Hematopoietic multipotent progenitor cell treated with erythropoietin and hydrocortisone succinate and interleukin-3 and kit ligand, for 4 days (in vitro differentiated cells): ENCODE measurements around the gene SMIM41.

Experiments used
- DNase-seq: peaks from one replicate; pipeline ENCODE4 v3.0.0-alpha.2; 2015

The SMIM41 gene

DNA sequence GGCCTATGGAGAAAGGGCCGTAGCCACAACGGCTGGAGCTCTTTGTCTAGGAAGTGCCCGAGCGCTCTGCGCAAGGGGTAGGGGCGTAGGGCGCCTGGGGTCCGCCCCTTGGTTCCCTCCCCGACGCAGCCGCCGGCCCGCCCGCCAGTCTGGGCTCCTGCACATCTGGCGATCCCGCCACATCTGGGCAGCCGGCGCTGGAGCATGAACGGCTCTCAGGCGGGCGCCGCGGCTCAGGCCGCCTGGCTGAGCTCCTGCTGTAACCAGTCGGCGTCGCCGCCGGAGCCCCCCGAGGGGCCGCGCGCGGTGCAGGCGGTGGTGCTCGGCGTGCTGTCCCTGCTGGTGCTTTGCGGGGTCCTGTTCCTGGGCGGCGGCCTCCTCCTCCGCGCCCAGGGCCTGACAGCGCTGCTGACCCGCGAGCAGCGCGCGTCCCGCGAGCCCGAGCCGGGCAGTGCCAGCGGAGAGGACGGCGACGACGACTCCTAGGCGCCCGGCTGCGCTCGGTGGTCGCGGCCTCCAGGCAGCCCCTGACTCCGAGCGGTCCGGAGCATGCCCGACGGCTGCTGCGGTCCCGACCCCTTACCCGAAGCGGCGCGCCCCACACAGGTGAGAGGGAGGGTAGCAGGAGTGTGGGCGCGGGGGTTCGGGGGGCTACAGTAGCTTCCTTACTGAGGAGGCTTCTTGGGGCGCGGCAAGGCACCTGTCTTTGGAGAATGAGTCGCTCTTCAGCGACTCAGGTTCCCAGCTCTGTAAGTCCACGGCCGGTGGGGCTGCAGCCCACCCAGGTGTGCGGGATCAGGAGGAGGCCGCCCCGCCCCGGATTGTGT is at the start of gene SMIM41:
SMIM41 (plus strand) TSS at position 129 of the 827 bp plus-strand sequence; CDS start at position 205, 76 bp downstream.
- no peak for DNase-seq

DNA sequence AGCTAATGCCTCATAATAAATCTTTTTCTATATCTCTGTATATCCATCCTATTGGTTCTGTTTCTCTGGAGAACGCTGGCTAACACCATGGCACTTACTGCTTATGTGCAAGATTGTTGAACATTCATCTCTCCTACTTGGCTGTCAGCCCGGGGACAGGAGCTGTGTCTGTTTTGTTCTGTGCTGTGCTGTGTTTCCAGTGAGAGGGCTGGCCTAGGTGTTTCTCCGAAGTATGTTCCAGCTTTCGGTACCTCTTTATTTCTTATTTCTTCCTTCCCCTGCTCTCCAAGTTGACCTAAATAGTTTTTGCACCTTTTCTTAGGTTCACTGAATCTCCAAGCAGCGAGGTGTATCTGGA is 47.1 kb upstream of the SMIM41 start:
- DNase-seq, result no peak

DNA sequence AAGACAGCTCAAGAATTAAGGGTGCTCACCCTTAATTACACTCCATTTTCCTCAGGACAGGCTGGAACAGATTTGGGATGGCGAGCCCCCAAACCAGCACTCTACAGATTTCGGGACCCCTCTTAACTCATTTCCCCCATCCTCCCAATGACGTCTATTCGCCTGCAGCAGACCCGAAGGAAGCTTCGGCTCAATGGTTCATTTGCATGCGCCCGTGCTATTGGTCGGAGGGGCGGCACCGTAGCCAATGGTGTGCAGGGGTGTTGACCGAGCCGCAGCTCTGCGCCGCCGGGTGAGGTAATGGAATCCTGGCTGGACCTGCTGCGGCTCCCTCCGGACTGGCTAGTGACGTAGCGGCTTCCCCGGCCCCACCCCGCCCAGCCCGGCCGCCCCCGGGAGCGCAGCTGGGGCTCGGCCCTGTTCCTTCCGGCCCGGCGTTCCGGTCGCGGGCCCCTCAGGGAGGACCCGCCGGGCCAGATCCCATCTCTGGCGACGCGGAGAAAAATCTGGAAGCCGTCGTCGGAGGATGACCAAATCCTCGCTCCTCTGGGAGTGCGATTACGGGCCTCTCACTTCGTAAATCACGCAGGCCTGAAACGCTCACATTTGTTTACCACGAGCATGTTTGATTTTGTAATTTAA is 46.6 kb upstream of the SMIM41 start:
- peak; percentile 98 for DNase-seq

DNA sequence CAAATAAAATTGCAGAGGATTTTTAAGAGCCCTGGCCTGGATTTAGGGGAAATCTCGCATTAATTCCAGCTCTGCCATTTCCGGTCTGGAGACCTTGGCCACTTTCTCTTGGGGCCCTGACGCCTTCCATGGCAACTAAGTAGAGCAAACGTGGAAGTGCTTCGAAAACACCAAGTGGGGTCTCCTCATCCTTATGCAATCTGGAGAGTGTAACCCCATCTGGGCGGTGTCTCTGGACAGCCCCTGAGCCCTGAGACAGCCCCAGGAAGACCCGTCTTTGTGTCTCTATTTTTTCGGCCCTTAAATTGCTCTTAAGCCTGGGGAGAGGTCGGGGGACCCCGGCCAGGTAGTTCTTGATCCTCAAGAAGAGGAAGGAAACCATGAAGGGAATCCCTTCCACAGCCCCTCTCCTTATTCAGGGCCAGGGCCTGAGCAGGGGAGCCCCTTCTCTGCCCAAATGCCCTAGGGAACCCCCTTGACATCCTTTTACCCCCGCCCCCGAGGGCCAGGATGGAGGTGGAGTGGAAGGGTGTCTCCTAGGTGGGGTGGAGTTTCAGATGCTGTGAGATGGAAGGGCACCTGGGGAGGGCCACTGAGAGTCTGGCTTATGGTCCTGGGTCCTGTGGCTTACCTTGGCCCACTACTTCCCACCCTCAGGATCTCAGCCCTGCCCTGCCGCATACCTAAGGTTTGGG is 45.9 kb upstream of the SMIM41 start:
- no peak for DNase-seq

DNA sequence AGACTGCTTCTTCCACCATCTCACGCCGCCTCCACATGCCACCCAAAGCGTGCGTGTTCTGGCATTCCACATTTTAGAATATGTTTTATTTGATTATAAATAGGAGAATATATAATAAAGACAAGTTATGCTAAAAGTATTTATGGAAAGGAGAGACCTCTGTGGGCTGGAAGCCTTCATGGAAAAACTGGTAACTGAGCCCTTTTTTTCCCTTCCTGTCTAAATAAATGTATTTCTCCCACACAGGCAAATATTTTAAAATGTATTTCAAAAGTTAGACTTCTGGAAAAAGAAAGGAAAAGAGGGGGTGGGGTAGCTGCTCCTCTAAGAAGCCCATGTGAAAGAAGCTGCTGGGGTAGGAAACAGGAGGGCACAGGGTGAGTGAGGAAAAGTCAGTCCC is 44.3 kb upstream of the SMIM41 start:
- no peak for DNase-seq

- DNase-seq, result no peak
Measured at GRCh38 chr12:52035926-52036325, 43.6 kb upstream of the SMIM41 start.

GRCh38 chr12:52036587-52037171 is 42.8 kb upstream of the SMIM41 start:
- DNase-seq, result peak; percentile 67

DNA sequence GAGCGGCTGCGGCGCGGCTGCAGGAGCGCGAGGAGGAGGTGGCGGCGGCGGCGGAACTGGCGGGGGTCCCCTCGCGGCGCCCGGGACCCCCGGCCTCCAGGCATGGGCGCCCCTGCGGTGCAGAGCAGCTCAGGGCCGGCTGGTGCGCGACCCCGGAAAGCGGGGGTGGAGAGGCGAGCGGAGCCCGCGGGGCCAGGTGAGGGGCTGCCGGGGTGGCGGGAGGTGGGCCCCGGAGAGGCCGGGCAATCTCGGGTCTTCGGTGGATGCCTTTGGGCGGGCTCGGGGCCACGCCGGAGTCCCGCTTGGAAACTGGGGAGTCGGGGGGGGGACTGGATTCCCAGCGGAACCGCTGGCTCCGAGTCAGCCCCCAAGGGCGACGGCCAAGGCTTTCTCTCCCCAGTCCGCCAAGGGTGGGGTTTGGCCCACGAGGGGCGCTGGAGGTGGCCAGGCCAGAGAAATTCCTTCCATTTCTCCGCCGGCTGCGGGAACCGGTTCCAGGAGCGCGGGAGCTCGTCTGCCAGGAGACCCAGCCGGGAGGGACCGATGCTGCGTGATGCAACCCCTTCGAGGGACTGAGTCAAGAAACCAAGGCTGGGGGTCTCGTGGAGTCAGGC is 42.1 kb upstream of the SMIM41 start:
- DNase-seq, result no peak

GRCh38 chr12:52038447-52038846 is 41.1 kb upstream of the SMIM41 start:
- no peak for DNase-seq

GRCh38 chr12:52041035-52041434 is 38.5 kb upstream of the SMIM41 start:
- DNase-seq, result no peak

DNA sequence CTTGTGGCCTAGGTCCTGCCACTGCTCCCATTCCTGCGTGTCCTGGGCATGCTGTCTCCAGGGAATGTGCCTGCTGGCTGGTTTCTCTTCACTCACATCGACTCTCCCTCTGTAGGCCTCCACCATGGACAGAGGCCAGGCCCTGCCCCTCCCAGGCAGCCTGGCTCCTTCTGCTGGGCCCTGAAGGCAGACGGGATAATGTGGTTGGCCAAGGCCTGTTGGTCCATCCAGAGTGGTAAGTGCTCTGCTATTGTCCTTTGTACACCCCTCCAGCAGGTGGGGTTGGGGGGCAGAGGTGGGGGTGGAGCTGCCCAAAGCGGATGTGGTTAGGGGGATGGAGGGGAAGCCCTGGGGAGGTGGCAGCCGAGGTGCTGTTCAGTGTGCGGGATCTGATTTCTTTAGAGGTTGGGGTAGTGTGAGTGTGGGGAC is 37.8 kb upstream of the SMIM41 start:
- DNase-seq, result peak; percentile 61

- DNase-seq, result no peak
Measured at GRCh38 chr12:52042706-52043385, 36.7 kb upstream of the SMIM41 start.

DNA sequence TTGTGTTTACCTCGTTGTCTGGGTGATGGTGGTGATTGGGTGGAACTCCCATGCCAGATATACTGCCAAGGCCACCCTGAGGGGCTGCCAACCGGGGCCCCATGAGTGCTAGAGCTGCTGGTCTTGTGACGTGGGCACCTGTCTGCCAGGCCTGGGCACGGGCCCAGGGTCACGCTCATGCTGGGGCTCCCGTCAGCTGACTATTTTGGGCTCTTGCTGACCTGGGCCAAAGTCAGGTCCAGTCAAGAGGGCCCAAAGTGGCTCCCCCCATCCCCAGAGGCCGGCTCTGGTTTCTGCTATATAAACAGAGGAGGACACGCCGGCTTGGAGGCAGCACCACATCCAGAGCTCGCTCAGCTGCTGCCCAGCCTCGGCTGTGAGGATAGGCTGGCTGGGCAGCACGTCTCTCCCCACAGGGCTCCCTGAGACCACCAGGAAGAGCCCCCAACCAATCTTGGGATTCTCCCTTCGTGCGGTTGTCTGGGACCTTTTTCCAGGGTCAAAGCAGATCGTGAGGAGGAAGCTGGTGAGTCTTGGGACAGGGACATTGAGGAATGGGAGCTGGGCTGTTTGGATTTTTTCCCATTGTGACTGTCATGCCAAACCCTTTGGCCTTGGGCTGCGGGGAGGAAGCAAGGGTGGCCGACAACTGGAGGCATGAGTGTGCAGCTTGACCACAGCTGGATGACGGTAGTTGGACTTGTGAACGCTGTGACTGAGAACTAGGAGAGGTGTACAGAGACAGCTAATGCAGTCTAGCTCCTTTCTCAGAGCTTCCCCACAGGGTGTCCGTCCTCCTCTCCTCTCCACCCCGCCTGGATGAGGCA is 35.9 kb upstream of the SMIM41 start:
- DNase-seq, result no peak

- no peak for DNase-seq
Measured at GRCh38 chr12:52044292-52044983, 35.1 kb upstream of the SMIM41 start.

- peak; percentile 68 for DNase-seq
Measured at GRCh38 chr12:52045794-52046199, 33.7 kb upstream of the SMIM41 start.

DNA sequence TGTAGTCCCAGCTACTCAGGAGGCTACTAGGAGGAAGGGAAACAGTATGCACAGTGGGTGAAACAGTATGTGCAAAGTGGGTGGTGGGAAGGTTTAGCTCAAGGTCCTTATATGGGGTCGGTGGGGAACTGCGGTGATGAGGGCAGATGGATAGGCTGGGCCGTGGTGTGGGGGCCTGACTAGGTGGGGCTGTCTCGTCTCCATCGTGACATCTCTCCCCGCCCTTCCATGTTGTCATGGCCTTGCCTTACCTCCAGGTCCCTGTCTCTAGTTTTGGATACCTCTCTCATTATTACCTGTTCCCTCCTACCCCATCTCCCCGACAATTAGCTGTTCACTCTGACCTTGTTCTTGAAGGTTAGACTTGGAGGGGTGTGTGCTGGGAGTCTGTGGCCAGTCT is 32.6 kb upstream of the SMIM41 start:
- DNase-seq, result no peak

DNA sequence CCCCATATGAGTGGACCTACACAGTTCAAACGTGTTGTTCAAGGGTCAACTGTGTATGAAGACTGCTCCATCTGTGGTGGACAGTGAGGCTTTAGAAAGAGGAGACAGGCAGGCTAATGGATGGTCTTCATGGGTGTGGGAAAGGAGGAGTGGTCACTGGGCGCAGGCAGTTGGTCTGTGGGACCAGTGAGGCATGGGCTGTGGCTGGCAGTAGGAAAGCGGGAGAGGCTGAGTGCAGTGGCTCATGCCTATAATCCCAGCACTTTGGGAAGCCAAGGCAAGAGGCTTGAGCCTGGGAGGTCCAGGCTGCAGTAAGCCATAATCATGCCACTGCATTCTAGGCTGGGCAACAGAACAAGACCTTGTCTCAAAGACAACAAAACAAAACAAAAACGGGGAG is 30.2 kb upstream of the SMIM41 start:
- DNase-seq, result no peak

GRCh38 chr12:52049688-52050087 is 29.8 kb upstream of the SMIM41 start:
- no peak for DNase-seq

GRCh38 chr12:52050116-52050757 is 29.3 kb upstream of the SMIM41 start:
- no peak for DNase-seq
